ENCODE data around the gene FAM240B.

Gene FAM240B

GRCh38 chr9:38720083-38720745 lies at the start of gene FAM240B:
Gene FAM240B (minus strand): TSS chr9:38720133. CDS start chr9:38703999, 16,134 bp downstream.
- in situ Hi-C loops (cut with HindIII; ENCODE audit: low sequenced_read_pairs): no loop called here

- in situ Hi-C loops (cut with HindIII; ENCODE audit: low sequenced_read_pairs): no loop called here
Measured at GRCh38 chr9:38768351-38768761, 48.4 kb upstream of the FAM240B start.

GRCh38 chr9:38765101-38765500 lies 45.2 kb upstream of the FAM240B start:
- in situ Hi-C loops (cut with HindIII; ENCODE audit: low sequenced_read_pairs): no loop called here

GRCh38 chr9:38761999-38762398 lies 42.1 kb upstream of the FAM240B start:
- in situ Hi-C loops (cut with HindIII; ENCODE audit: low sequenced_read_pairs): no loop called here

- in situ Hi-C loops (cut with HindIII; ENCODE audit: low sequenced_read_pairs): no loop called here
Measured at GRCh38 chr9:38761339-38761738, 41.4 kb upstream of the FAM240B start.

GRCh38 chr9:38756702-38757101 lies 36.8 kb upstream of the FAM240B start:
- in situ Hi-C loops (cut with HindIII; ENCODE audit: low sequenced_read_pairs): no loop called here

- in situ Hi-C loops (cut with HindIII; ENCODE audit: low sequenced_read_pairs): no loop called here
Measured at GRCh38 chr9:38747941-38748340, 28.0 kb upstream of the FAM240B start.

GRCh38 chr9:38747067-38747466 lies 27.1 kb upstream of the FAM240B start:
- in situ Hi-C loops (cut with HindIII; ENCODE audit: low sequenced_read_pairs): no loop called here

- in situ Hi-C loops (cut with HindIII; ENCODE audit: low sequenced_read_pairs): no loop called here
Measured at GRCh38 chr9:38746303-38746702, 26.4 kb upstream of the FAM240B start.

GRCh38 chr9:38744484-38744883 lies 24.6 kb upstream of the FAM240B start:
- in situ Hi-C loops (cut with HindIII; ENCODE audit: low sequenced_read_pairs): no loop called here

- in situ Hi-C loops (cut with HindIII; ENCODE audit: low sequenced_read_pairs): no loop called here
Measured at GRCh38 chr9:38737246-38737645, 17.3 kb upstream of the FAM240B start.

- in situ Hi-C loops (cut with HindIII; ENCODE audit: low sequenced_read_pairs): no loop called here
Measured at GRCh38 chr9:38734831-38735230, 14.9 kb upstream of the FAM240B start.

GRCh38 chr9:38733503-38733902 lies 13.6 kb upstream of the FAM240B start:
- in situ Hi-C loops (cut with HindIII; ENCODE audit: low sequenced_read_pairs): no loop called here

- in situ Hi-C loops (cut with HindIII; ENCODE audit: low sequenced_read_pairs): no loop called here
Measured at GRCh38 chr9:38732885-38733284, 13.0 kb upstream of the FAM240B start.

- in situ Hi-C loops (cut with HindIII; ENCODE audit: low sequenced_read_pairs): no loop called here
Measured at GRCh38 chr9:38727497-38728001, 7.6 kb upstream of the FAM240B start.

GRCh38 chr9:38724754-38725153 lies 4.8 kb upstream of the FAM240B start:
- in situ Hi-C loops (cut with HindIII; ENCODE audit: low sequenced_read_pairs): no loop called here

- in situ Hi-C loops (cut with HindIII; ENCODE audit: low sequenced_read_pairs): no loop called here
Measured at GRCh38 chr9:38718148-38718547, 1.8 kb downstream of the FAM240B start.

- in situ Hi-C loops (cut with HindIII; ENCODE audit: low sequenced_read_pairs): no loop called here
Measured at GRCh38 chr9:38715684-38716083, 4.2 kb downstream of the FAM240B start.

GRCh38 chr9:38713426-38713825 lies 6.5 kb downstream of the FAM240B start:
- in situ Hi-C loops (cut with HindIII; ENCODE audit: low sequenced_read_pairs): no loop called here

- in situ Hi-C loops (cut with HindIII; ENCODE audit: low sequenced_read_pairs): no loop called here
Measured at GRCh38 chr9:38708759-38709158, 11.2 kb downstream of the FAM240B start.

GRCh38 chr9:38707885-38708637 lies 11.9 kb downstream of the FAM240B start:
- in situ Hi-C loops (cut with HindIII; ENCODE audit: low sequenced_read_pairs): no loop called here

GRCh38 chr9:38706493-38706892 lies 13.4 kb downstream of the FAM240B start:
- in situ Hi-C loops (cut with HindIII; ENCODE audit: low sequenced_read_pairs): no loop called here

Data from endothelial cell of hepatic sinusoid (primary cell).